Measurements from ENCODE around the gene RRP8. TPM values are rescaled to one million over a fixed set of nuclear protein-coding genes. Genes with fewer than 3 reads are reported as not detected.

RRP8 gene
- total RNA-seq, result 11.7 and 14.5 TPM in 2 replicates

GRCh38 chr11:6603287-6604080 lies at the start of gene RRP8, which contains the start of gene ILK:
Gene RRP8 (minus strand): TSS chr11:6603616. CDS start chr11:6603502, 114 bp downstream.
Gene ILK (plus strand): TSS chr11:6603774. CDS start chr11:6604272, 498 bp downstream.

GRCh38 chr11:6619004-6619745 lies 15.8 kb upstream of the RRP8 start, which contains the start of gene TPP1:
Gene TPP1 (minus strand): TSS chr11:6619422. CDS start chr11:6619400, 22 bp downstream.

GRCh38 chr11:6612213-6613041 lies 9.0 kb upstream of the RRP8 start, which contains the start of gene TAF10:
Gene TAF10 (minus strand): TSS chr11:6612216. CDS start chr11:6612189, 27 bp downstream.

Other genes with a start within 250 kb of the RRP8 start
- 47.6 and 53.0 TPM in 2 replicates for gene SMPD1, start 213.1 kb downstream of the RRP8 start, total RNA-seq
- 41.0 and 42.2 TPM in 2 replicates for gene APBB1, start 184.5 kb downstream of the RRP8 start, total RNA-seq
- gene HPX, start 162.6 kb downstream of the RRP8 start, total RNA-seq, result 0.45 and 0.50 TPM in 2 replicates
- gene TRIM3, start 129.7 kb downstream of the RRP8 start, total RNA-seq, result 17.1 and 18.0 TPM in 2 replicates
- 52.3 and 56.9 TPM in 2 replicates for gene ARFIP2, start 122.3 kb downstream of the RRP8 start, total RNA-seq
- 36.1 and 54.7 TPM in 2 replicates for gene TIMM10B, start 122.1 kb downstream of the RRP8 start, total RNA-seq
- gene DNHD1, start 106.3 kb downstream of the RRP8 start, total RNA-seq, result 2.0 and 2.1 TPM in 2 replicates
- gene ILK, start 158 bp upstream of the RRP8 start, total RNA-seq, result 177 and 201 TPM in 2 replicates
- gene TAF10, start 8.6 kb upstream of the RRP8 start, total RNA-seq, result 100 and 104 TPM in 2 replicates
- 23.6 and 27.2 TPM in 2 replicates for gene TPP1, start 15.8 kb upstream of the RRP8 start, total RNA-seq
- gene DCHS1, start 52.2 kb upstream of the RRP8 start, total RNA-seq, result 4.2 and 4.3 TPM in 2 replicates
- gene MRPL17, start 79.7 kb upstream of the RRP8 start, total RNA-seq, result 87.6 and 94.3 TPM in 2 replicates
- gene OR2AG2, start 168.4 kb upstream of the RRP8 start, total RNA-seq, result under 0.01 and 0.15 TPM in 2 replicates
- not detected in 2 replicates for gene OR2AG1, start 179.4 kb upstream of the RRP8 start, total RNA-seq
- gene OR6A2, start 196.1 kb upstream of the RRP8 start, total RNA-seq, result not detected in 2 replicates
- not detected in 2 replicates for gene OR10A5, start 242.1 kb upstream of the RRP8 start, total RNA-seq